HG02571 (cell line): ENCODE measurements around the gene PAFAH2.

ENCODE experiments used
- ATAC-seq: cut with Tn5 transposase; IDR thresholded peaks from one replicate; pipeline ENCODE4 v1.9.1; 2021; ENCODE audit warnings: mild to moderate bottlenecking, moderate library complexity; ENCODE audit not compliant: unreplicated experiment

PAFAH2 gene

DNA sequence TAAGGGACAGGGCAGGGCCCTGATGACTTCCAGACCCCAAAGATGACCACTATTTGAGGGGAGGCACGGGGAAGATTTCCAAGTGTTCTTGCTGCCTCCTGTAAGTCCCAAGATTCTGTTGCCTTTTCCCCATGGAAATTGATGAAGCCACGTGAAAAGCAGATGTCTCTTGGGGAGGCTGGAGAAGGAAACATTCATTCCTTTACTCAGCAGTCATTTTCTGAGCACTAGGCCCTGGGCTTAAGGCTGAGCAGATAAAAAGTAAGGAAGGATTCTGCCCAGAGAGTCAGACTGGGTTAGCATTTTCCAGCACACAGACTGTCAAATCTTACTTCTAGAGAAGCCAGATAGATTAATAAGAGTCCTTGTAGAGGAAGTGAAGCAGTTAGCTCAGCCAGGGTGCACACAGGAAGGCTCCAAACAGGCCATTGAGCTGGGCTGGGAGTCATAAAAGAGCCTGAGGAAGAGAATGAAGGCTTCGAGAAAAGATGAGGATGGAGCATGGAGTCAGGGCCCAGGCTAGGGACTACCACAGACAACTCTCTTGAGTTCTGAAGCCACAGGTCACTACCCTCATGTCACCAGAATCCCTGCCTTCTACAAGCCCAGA lies 33.9 kb upstream of the PAFAH2 start:
- no peak for ATAC-seq

DNA sequence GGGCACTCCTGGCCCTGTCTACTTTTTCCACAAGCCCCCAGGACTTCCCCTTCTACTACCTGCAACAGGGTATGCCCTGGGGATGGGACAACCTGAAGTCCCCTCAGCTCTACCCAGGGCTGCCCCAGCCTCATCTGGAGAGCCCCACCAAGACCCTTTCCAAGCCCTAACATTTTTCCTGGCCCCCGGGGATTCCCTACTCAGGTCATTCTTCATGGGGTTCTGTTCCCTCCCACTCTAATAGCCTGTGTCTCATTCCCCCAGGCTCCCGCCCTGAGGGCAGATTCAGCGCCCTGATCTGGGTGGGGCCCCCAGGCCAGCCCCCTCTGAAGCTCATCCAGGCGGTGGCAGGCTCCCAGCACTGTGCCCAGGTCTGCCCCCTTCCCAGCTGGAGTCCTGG lies 33.3 kb upstream of the PAFAH2 start:
- ATAC-seq: no peak

DNA sequence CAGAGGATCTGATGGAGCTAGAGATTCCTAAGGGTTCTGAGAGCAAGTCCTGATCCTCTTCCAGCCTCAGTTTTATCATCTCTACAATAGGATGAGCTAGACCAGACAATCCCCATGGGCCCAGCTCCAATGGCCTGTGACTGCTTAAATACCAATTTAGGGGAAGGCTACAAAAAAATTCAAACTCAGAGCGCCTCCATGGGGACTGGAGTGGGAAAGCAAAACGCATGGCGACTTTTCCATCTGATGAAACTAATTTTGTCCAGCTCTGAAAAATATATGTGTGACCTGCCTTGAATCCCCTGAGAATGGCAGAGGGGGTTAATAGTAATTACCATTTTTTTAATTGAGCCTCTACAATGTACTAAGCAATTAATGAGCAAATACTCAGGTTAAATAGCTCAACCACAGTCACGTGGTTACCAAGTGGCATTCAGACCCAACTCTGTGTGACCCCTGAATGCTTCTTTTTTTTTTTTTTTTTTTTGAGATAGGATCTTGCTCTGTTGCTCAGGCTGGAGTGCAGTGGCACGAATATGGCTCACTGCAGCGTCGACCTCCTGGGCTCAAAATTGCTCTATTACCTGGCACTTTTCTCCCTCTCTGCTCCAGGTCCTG lies 32.1 kb upstream of the PAFAH2 start:
- no peak for ATAC-seq

DNA sequence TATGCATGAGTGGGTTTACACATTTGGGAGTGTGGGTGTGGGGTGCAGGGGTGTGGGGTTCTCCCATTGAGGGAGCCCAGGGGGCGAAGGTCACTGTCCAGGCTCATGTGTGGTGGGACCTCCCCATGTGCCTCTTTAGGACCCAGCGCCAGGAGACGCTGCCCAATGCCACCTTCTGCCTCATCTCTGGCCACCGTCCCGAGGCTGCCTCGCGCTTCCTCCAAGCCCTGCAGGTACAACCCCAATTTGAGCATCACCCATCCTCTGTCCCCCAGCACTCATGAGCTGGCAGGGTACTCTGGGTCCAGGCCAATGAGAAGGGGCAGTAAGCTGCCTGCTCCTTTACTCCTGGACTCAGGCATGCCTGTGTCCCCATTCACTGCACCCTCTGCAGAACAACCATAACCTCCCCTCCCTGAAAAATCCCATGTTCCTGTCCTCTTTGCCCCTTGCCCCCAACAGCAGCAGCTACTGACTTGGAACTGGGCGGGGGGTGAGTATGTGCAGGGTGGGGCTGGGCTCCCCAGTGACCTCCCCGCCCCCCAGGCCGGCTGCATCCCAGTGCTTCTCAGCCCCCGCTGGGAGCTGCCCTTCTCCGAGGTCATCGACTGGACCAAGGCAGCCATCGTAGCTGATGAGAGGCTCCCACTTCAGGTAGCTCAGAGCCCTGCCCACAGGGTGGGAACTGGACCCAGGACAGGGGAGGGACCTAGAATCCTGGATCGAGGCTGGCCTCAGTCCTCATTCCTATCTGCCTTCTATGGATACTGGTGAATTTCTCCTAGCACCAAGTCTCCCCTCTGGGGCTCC lies 31.4 kb upstream of the PAFAH2 start:
- ATAC-seq: no peak

DNA sequence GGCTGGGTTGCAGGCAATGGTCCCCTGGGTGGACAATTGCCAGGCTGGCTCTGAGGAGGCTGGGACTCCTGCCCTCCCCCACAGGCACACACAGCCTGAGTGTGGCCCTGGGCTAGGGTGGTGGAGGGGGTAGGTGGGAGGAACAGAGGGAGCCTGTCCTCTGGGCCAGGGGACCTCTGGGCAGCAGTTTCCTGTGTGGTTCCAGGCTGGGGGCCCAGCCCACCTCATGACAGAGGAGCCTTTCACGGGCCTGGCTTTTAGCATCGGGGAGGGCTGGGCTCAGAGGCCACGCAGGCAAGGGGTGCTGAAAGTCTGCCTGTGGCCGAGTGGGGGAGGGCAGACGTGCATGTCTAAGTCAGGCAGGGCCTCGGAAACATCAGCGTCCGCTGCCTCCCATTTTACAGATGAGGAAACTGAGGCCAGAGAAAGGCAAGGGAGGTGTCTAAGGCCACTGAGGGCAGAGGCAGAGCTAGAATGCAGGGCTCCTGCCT lies 30.7 kb upstream of the PAFAH2 start:
- no peak for ATAC-seq

DNA sequence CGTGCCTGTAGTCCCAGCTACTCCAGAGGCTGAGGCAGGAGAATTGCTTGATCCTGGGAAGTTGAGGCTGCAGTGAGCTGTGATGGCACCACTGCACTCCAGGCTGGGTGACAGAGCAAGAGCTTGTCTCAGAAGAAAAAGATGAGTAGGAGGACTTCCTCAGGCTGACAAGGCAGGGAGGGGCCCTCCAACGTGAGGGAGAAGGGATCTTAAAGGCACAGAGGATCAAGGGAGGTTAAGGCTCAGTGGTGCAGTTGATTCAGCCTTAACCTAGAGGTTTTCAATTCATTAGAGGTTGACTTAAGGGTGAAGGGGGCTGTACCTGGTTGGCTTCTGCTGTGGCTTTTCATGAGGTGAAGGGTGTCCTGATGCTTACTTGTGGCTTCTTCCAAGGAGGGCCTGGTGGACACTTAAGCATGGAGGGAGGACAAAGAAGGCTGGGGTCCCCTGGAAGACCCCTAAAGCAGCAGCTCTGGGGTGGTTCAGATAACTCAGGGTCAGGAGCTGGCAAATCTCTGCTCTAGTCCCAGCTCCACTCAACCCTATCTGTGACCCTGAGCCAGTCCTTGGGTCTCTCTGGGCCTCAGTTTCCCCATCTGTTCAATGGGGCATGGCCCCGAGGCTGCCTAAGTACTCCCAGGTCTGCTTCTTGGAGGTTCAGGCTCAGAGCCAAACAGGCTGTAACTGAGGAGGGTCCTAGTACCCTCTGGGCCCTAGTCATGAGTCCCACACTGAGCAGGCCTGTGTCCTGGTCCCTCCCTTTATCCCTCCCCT lies 30.0 kb upstream of the PAFAH2 start:
- ATAC-seq: no peak

DNA sequence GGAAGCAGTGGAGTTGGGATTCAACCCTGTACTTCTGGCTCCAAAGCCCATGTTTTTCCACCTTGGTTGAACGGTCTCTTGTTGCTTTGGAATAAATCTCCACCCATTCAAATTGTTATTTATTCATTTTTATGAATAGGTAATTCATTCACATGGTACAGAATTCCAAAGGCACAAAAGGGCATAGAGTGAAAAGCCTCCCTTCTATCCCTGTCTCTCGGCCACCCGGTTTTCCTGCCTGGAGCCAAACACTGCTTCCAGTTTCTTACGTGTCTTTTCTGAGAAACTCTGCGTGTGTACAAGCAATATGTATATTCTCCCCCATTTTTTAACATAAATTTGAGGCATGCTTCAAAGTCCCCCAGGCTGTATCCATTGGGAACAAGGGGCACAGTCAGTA lies 27.7 kb upstream of the PAFAH2 start:
- no peak for ATAC-seq

DNA sequence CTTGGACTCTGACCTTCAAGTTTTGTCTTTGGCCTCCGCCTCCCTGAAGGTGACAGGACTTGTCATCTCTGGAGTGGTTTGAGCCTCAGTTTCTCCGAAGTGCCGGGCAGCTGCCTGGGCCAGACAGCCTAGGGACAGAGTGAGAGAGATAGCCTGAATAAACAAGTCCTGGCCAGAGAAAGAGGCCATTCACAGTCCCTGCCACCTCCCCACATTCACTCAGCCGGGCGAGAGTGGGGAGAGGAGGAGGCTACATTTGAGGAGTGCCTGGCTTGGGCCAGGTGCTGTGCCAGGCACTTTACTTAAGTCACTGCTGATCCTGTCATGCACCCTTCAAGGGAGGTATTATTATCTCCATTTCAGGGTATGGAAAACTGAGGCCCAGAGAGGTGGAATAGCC lies 27.2 kb upstream of the PAFAH2 start:
- ATAC-seq: no peak

DNA sequence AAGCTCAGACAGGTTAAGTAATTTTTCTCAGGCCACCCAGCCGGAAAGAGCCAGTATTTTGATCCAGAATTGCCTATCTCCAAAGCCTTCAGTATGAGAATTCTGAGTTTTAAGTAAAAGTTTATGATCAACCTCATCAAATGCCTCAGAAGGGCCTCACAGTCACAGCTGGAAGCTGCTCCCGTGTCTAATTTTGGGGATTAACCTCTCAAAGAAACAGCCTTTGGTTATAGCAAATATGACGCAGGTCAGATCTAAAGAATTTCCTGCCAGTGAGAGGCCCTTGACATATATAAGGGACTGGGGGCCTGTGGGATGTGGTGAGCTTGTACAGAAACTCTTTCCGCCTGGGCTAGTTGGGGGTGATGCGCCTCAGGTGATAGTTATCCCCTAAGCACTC lies 26.0 kb upstream of the PAFAH2 start:
- no peak for ATAC-seq

DNA sequence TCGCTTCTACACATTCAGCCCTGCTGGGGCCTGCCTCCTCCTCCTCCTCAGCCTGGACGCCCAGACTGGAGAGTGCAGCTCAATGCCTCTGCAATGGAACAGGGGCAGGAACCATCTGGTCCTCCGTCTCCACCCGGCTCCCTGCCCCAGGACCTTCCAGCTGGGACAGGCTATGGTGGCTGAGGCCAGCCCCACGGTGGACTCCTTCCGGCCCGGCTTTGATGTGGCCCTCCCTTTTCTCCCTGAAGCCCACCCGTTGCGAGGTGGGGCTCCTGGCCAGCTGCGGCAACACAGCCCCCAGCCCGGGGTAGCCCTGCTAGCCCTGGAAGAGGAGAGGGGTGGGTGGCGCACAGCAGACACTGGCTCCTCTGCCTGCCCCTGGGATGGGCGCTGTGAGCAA lies 25.1 kb upstream of the PAFAH2 start:
- ATAC-seq: no peak

DNA sequence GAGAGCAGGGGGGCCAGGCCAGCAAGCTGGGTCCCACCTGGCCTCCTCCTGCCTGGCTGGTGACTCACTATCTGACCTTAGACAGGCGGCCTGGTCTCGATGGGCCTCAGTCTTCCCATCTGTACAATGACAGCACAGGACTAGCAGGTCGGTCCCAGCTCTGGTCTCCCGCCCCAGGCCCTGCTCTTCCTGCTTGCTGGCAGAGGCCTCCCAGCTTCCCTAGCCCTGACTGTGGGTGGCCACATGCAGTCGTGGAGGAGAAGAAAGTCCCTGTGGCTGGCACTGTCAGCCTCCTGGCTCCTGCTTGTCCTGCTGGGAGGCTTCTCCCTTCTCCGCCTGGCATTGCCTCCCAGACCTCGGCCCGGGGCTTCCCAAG lies 24.5 kb upstream of the PAFAH2 start:
- ATAC-seq: no peak

DNA sequence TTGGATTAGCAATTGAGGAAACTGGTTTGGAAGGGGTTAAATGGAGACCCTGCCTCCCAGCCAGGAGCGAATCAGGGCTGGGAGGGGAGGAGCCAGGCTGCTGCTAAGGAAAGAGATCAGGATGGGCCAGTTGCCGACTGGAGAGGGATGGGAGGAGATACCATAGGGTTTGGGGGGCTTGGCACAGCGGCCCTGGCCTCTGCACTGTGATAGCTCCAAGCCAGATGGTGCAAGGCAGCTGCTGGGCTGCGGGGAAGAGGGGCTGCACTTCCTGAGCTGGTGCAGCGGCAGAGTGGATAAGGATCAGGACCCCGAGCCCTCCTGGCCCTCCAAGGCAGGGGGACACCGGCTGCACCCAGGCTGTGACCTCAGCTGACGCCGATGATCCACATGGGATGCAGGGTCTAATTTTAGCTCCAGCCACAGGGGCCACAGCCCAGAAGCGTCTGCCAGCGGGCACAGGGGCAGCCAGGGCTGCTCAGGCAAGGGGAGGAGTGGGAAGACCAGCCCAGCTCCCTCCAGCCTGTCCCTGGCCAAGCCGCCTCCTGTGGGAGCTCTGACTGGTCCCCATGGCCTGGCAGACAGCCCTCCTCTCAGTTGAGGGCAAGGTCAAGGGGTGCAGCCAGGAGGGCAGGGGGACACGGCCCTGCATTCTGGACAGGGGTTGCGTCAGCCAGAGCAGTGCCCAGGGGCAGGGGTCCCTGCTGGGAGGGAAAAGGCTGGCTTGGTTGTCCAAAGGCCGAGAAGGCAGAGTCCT lies 24.0 kb upstream of the PAFAH2 start, which contains the start of gene EXTL1:
Gene EXTL1, plus strand, starts transcription at position 129 of the 757 bp plus-strand sequence. CDS start 872 bp downstream, outside the sequence.
- ATAC-seq: no peak

DNA sequence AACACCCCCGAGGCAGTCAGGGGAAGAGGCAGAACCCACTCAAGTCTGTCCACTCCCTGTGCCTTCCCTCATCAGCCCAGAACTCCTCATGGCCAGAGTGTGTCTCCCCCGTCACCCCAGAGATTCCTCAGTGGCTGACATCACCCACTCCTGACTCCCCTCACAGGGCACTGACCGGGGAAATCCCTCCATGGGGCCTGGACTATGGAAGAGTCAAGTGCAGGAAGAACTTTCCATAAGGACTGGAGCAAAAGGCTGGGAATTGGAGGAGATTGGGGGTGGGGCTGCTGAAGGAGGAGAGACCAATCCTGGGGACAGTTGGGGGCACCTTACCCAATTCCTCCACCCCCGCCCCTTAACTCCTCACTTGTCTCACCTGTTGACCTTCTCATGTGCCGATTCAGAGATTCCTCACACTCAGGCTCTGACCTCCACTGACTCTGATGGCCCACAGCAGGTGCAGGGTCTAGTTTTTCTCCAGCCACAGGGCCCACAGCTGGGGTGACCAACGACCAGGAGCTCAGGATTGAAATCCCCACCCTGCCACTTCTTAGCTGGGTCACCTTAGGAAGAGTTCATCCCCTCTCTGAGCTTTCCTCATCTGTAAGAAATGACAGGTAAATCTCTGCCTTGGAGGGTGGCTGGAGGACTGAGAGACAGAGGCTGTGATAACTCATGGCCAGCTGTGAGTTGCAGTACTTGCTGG lies 23.2 kb upstream of the PAFAH2 start:
- no peak for ATAC-seq

DNA sequence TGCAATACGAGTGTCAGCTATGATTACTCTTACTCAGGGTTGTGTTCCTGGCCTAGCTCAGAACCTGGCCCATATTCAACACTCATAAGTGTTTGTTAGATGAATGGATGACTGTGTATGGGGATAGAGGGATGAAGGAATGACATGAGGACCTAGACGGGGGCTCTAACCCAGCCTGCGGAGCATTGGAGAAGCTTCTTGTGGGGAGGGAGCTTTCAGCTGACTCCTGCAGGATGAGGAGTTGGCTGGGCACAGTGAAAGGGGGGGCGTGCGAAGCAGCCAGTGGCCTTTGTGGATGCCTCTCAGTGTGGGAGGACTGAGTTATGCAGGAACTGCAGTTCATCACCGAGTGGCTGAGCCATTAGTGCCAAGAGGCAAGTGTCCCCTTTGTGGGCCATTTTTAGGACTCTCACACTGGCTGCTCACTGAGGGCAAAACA lies 22.5 kb upstream of the PAFAH2 start:
- ATAC-seq: no peak

DNA sequence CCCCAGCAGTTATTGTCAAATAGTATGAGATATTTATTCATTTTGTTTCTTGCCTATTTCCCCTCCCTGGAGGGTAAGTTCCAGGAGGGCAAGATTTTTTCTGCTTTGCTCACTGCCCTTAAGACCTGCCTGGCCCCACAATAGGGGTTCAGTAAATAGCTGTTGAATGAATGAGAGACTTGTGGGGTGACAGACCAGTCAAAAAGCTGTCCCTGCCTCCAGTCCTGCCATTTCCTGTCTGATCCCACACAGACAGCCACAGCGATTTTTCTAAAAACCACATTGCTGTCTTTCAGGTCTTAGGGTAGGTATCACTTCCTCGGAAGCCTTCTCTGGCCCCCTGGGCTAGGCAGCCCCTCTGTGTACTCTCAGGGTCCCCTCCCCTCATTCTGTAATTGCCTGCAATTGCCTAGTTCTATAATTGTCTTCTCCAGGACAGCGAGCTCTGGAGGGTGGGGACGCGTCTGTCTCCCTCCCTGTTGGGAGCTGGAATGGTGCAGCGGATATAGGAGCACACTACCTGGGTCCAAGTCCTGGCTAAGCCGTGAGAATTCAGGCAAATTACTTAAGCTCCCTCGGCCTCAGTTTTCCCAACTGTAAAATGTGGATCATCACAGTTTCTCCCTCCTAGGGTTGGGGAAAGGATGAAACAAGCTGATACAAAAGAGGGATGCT lies 21.9 kb upstream of the PAFAH2 start:
- no peak for ATAC-seq

DNA sequence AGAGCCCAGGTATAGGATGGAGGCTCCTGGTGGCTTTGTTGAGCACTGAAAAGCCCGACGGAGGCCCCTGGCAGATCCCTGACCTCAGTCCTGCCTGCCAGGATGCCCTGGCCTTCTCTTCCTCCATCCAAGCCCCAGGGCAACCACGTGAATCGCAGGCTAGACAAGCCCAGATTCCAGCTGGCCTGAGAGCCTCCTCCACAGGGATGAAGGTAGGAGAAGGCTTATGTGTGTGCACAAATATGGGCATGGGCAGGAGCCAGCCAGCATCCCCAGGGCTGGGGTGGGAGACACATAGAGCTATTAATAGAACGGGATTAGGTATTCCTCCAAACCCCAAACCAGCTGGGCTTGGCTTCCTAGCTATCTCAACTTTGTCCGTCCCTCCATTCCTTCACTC lies 19.7 kb upstream of the PAFAH2 start:
- ATAC-seq: no peak

DNA sequence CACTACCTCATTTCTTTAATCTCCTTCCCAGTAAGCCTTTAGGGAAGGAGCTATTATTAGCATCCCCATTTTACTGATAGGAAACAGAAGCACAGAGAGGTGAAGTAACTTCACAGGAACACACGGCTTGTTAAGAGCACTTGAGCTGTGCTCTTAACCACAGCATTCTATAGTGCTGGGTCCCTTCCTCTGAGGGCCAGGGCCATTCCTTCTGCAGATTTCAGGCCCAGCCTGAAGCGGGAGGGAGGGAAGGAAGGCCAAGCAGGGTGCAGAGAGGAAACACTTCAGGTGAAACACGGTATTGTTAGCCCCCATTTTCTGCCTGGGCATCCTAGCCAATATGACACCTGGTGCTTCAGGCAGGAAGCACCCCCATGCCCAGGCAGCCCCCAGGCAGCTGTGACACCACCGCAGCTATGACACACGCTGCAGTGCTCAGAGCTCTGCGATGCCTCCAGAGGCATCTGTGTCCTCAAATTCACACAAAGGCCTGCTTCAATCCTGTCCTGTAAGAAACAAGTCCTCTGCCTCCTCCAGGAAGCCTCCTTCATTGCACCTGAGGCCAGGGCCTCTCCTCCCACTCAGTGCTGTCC lies 19.2 kb upstream of the PAFAH2 start:
- ATAC-seq: no peak

DNA sequence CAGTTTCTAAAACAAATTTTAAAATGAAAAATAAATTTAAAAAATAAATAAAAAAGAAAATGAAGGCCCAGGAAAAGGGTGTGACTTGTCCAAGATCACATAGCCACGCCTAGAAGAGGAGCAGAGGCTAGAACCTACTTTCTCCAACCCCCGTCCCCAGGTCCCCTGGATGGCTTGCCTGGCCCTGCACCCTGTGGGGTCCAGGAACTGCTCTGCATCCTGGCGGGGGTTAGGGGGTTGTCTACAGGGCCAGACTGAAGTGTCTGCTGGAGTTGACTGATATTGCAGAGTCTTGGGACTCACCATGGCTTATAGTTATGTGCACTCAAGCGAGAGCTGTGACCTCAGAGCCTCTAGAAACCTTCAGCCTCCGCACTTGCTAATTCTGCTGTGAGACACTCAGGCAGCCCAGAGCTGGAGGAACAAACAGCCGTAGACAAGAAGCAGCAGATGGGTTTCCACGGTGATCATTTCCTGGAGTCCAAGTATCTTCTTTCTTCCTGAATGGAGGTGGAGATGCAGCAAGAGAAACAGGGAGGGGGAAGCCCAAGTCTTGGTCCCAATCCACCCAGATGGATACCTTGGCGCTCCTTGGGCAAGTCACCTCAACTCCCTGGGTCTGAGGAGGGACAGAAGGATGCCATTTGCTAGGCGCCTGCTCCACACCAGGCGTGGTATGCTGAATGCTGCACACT lies 18.5 kb upstream of the PAFAH2 start:
- ATAC-seq: no peak
